Measurements from ENCODE around the gene JPH2.

JPH2 gene

DNA sequence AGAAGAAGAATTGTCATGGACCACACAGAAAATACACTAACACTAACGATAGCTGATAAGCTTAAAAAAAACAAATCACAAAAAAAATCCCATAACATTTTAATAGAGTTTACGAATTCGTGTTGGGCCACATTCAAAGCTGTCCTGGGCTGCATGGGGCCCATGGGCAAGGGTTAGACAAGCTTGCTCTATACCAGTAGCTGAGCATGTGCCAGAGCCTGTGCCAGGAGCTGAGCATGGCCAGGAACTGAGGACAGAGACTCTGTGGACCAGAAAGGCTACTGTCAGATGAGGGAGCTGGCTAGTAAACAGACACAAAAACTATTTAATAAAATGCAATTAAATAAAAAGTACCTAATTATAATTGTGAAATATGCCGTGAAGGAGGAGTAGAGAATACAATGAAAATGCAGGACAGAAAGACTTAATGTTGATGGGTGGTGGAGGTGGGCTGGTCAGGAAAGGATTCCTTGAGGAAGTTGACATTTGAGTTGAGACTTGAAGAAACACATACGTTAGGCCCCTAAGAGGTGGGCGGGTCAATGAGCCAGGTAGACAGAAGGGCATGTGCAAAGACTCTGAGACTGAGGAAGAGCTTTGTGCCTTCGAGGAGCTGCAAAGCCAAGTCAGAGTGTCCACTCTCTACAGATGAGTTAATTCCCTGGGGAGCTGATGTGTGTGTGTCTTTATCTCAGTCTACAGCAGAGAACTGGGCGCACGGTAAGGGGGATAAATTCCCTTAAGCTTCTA lies 66.1 kb downstream of the JPH2 start:
- DNase-seq, result no peak

DNA sequence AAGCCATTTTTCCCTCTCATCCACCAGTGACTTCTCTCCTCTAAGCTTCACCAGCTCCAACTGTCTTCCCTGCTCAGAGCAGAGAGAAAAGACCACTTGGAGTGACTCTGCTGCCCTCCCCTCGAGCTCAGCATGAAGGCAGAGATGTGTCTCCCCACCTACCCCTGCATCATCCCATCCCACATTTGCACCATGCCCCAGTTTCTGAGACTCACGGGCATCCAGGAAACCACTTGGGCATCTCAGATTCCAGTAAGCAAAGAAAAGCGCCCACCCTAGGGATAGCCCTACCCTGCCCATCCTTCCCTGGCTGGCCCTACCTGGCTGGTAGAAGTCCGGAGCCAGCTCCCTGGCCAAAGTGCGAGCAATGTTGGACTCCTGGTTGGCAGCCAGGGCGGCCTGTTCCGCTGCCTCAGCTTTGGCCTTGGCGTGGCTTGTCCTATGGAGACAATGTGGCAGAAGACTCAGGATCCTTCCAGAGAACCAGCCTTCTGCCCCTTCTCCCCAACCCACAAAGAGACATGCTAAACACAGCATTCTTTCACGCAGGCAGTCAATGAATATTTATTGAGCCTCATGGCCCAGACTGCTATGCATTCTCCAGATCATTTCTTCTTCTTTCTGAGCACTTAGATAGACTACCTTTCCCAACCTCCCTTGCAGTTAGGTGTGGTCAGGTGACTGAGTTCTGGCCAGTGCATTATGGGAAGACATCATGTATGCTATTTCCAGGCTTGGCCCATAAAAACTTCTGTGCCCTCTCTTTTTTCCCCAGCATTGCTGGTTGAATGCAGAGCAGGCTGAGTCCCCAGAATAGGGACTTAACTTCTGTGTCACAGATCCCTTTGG lies 68.6 kb downstream of the JPH2 start:
- no peak for DNase-seq

DNA sequence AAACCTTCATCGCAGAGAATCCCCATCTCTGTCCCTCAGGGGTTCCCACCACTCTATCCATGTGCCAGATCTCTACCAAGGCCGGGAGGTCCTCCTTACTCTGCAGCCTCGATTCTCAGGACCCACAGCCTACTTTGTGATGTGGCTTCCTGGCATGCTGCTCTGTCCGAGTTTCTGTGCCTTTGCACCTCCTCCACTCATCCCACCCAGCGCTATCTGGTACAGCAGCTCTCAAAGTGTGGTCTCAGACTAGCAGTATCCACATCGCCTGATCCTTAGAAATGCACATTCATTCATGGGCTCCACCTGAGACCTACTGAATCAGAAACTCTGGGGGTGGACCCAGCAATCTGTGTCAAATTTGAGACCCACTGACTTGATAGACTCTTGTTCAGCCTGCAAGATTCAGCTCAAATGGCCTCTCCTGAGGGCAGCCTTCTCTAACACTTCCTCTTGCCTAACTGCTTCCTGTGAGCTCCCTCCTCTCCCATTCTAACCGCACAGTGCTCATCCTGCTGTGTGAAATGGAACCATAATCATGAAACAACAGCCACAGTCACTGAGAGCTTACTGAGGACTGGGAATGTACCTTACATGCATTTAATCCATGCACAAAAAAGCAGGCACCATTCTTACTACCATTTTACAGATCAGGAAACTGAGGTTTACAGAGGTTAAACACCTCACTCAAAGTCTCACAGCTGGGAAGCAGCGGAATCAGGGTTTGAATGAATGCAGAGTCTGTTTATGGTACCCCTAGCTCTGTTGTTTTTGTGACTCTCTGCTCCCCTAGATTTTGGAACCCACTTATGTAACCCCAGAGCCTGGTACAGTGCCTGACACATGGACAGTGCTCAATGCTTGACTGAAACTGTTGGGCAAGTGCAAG lies 69.4 kb downstream of the JPH2 start:
- DNase-seq, result no peak

DNA sequence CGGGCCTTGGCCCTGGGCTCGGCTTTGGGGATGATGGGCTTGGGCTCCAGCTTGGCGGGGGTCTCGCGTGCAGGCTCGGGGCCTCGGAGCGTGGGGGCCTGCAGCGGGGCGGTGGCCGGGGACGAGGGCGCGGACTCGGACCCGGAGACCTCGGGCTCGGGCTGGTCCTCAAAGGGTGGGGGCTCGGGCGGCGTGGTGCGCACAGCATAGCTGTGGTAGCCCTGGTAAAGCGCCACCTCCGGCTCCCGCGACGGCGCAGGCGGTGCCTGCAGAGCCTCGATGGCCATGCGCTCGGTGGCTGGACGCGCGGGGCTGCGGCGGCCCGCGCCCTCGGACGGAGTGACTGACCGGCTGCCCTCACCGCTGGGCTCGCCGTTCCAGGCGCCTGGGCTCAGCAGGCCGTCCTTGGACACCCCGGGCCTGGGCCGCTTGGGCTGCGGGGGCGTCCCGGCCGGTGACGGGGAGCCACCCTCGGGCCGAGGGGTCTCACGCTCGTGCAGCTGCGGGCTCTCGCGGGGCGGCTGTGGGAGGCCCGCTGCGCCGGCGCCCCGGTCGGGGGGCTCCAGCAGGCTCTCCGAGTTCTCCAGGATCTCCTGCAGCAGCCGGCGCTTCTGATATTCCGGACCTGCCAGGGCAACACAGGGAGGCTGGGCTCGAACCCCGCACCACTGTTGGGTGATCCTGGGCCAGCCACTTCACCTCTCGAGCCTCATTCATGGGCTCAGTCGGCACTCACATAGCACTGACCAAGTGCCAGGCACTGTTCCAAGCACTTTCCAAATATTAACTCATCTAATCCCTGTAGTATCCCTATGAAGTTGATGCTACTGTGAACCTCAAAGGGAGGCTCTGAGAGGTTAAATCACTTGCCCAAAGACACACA lies 71.0 kb downstream of the JPH2 start:
- no peak for DNase-seq

DNA sequence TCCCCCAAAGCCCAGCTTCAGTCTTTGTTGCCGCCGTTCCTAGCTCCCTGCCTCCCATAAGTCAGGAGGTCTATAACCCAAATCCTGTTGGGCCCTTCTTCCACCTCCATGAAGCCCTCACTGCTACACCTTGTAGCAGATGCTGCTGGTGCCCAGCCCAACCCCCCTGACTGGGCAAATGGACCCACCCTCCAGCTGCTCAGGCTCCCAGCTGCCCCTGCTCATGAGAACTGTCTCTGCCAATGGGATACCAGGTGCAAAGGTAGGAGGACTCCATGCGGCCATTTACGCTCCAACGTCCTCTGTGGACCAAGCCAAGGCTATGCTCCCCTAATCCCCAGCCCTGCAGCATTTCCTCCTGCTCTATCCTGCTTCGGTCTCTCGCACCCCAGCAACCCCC lies 71.8 kb downstream of the JPH2 start:
- DNase-seq, result no peak

DNA sequence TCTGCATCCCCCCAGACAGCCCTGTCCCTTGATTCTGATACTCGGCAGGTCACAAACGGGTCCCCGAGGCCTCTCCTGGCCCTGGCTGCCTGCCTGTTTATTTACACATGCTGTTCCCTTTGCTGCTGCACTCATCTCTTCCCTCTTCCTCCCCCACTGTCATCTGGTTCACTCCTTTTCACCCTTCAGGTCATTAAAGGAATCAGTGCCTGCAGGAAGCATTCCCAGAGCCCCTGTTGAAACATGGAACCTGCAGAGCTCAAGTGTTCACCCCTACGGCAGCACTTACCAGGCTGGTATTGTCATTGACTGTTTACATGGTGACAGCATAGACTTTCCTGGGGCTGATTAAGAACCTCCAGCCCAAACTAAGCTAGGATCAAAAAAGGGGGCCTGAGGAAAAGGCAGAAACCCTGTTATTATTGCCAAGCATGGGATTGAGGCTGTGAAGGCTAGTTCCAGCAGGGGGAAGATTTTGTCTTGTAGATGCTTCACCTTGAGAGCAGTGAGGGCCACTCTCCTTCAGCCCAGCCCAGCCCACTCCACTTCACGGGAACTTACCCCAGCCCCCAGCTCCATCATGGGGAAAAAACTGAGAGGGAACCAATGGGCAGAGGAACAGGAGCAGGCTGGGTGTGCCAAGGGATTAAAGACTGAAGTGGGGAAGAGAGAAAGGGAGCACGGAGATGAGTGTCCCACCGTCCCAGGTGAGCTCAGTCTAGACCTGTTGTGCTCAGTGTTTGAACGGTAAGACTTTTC lies 73.2 kb downstream of the JPH2 start:
- no peak for DNase-seq

DNA sequence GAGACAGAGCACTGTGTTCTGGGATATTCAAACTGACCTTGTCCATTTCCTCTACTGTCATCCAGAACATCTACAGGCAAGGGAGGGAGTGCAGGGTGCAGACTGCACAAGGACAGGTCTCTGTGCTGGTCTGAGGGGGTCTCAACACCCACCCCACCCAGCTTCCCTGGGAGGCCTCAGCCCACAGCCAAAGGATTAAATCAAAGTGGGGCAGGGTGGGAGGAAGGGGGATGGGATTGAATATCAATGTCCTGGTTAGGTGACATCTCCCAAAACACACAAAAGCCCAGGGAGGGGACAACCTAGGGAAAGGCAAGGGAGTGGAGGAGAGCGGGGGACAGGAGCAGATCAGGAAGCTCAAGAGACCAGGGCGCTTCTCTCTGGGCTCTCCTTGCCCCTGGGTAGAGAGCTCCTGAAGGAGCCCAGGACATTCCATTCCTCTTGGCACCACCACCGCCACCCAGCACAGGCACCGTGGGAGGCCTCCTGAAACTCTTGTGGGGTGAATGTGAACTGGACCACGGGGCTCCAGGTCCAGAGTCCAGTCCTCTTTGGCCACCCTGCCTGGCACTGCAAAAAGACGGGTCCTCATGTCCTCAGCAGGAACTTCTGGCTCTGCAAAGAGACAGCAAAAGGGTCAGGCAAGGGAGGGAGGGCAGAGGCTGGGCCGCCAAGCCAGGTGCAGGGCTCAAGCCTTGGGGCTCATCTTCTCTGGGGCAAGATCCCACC lies 73.9 kb downstream of the JPH2 start:
- DNase-seq, result no peak

DNA sequence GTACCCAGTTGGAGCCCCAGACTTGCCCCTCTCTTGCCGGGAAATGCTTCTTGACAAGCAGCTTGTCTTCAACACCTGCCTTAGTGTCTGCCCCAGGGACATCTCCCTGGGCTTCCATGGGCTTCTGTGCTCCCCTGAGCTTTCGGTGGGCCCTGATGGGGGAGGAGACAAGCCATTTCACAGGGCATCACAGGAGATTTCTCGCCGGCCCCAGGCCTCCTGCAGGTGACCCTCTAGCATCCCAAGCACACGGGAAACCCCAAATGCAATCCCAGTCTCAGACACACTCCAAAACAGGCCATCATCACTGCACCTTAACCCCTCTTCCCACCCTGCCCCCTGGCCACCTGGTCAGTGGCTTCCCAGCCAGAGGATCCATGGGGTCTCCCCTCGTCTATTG lies 74.5 kb downstream of the JPH2 start:
- no peak for DNase-seq

DNA sequence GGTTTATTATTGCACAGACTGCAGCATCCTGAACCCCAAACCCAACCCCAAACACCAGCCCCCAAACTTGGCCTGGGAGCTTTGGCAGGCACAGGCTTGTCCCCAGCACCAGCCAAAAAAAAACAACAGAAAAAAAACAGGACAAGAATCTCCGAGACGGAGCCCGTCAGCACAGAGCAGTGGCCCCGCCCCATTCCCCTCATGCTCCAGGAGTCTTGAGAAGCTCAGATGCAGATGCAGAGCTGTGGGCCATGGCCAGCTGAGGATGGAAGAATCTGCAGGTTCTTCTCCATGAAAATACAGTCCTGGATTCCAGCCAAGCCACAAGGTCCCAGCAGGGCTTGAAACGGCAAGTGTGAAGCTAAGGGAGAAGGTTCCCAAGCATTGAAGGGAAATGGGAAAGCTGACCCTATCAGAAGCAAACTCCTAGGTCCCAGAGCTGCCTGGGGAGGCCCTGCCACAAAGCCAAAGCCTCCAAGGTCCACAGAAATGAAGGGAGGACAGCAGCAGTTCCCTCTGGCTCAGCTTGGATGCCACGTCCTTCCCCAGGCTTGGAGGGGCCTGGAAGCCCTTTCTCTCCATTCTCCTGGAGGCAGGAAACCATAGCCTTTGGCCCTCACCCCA lies 75.2 kb downstream of the JPH2 start:
- DNase-seq, result no peak

DNA sequence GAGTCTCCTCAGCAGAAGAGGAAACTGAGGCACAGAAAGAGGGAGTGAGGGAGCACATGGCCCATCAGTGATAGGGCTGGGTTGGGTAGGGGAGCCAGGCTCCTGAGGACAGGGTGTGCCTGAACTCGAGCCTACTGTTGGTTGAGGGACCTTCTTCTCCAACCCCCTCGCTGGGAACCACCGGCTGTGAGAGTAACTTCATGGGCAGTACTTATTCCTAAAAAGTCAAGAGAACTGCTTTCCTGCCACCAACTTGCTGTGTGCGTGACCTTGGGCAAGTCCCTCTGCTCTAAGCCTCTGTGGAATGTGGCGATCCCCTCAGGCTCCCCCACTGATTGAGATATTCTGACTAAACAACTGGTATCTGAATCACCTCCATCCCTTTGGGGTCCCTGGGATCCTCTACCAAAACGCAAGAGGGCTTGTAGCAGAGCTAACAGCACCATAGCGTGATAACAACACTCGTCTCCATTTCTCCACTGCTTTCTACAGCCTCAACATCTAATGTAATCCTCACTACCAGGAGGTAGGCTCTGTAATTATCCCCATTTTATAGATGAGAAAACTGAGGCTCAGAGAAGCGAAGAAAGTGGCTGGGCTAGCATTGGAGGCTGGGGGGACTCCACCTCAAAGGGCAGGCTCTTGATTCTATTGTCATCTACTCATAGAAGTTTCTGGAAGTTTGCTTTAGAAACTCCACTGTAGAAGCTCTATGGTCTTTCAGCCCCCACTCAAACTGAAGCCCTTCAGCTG lies 76.0 kb downstream of the JPH2 start:
- DNase-seq, result no peak

DNA sequence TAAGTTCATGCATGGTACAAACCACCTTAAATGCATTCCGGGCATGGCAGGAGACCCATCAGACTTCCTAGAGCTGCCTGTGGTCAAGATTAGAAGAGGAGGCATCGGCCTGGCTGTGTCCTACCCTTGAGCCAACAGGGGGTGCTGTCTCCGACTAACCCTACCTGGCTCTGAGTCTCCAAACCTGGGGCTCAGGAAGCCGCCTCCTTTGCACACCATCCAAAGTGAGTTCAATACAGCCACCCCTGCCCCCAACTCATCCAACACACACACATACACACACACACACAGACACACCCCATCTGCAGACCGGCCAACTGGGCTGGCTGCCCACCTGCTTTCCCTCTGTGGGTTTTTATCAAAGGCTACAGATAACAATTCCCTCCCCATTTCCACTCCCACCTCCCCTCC lies 77.0 kb downstream of the JPH2 start:
- no peak for DNase-seq

DNA sequence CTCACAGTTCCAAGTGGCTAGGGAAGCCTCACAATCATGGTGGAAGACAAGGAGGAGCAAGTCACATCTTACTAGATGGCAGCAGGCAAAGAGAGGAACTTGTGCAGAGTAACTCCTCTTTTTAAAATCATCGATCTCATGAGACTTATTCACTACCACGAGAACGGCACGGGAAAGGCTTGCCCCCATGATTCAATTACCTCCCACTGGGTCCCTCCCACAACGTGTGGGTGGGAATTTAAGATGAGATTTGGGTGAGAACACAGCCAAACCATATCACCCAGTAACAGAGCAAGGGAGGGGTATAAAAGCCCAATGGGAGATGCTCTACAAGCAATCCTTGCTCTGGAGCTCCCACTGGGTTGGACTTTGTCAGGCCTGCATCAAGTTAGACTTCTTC lies 80.4 kb downstream of the JPH2 start:
- no peak for DNase-seq

DNA sequence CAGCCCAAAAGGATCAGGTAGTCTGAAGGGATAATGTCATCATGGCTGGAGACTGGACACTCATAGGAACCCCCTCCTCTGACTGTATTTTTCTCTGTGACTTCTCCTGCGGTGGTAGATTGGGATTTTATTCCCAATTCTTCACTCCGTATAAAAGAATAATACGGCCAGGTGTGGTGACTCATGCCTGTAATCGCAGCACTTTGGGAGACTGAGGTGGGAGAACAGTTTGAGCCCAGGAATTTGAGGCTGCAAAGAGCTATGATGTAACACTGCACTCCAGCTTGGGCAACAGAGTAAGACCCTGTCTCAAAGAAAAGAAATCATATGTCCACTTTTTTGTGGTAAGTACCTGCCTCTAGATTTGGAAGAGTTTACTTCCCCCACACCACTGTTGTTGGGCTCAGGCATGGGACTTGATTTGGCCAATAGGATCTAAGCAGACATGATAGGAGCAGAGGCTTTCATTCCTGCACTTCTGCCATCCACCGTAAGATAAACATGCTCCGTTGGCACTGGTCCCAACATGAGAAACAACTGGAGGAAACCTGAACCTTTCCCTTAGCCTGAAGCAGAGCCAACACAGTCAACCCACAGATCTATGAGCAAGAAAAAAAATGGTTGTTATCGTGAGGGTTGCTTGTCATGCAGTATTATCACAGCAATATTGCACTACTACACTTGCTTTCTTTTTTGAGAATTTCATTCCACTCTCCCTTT lies 82.0 kb downstream of the JPH2 start:
- DNase-seq, result no peak

DNA sequence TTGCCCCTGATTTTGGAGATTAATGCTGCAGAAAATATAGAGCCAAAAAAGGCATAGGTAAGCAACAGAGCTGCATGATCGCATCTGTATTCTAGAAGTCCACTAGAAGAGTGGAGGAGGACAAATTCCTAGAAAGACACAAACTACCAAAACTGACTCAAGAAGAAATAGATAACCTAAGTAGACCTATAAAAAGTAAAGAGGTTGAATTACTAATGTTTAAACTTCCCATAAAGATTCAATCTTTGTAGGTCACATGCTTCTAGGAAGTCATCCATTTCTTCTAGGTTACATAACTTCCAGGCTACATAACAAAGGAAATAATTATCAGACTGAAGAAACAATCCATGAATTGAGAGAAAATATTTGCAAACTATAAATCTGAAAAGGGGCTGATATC lies 84.4 kb downstream of the JPH2 start:
- DNase-seq, result no peak

DNA sequence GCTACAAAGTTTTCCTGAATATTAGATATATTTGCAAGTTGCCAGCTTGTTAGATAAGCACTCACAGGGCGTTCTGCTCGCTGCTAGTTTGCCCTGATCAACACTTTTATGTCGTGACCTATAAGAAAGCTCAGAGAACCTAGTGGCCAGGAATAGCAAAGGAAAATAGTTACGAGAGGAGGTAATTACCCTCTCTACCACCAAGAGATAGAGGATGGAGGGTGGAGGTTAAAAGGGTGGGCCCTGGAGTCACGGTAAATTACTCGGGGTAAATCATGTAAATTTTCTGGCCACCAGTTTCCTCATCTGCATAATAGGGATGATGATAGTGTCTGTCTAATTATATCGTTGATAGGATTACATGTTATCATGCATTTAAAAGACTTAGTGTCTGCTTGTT lies 87.2 kb downstream of the JPH2 start:
- no peak for DNase-seq

DNA sequence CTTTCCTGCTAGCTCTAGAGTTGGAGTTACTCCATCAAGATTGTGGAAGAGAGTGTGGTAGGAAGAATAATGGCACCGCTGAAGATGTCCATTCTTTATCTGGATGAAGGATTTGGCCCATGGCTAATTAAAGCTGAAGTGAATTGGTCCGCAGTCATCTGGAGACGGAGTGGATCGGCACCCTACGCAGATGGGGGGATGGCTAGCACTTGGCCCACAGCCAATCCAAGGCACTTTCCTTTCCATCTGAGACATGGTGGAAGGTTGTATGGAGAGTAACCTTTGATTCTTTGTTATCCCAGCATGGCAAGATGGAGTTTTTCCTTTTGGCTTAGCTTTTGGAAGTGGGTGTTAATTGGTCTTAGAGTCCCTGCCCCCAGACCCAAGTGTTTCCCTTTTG lies 88.3 kb downstream of the JPH2 start:
- DNase-seq, result no peak

DNA sequence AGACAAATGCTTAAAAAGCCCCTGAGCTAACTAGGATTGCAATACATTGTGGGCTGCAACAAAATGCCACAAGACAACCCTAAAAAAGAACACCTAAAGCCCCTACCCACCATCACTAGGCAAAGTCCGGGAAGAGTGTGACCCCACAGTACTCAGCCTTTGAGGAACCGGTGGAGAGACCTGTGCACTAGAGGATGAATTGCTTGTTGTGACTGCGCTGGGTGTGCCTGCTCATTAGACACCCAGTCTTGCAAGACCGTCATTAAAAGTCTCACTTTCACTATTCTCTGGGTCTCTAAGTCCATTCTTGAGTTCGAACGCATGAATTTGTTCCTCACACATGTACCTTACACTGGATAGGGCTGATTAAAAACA lies 88.7 kb downstream of the JPH2 start:
- DNase-seq, result no peak

DNA sequence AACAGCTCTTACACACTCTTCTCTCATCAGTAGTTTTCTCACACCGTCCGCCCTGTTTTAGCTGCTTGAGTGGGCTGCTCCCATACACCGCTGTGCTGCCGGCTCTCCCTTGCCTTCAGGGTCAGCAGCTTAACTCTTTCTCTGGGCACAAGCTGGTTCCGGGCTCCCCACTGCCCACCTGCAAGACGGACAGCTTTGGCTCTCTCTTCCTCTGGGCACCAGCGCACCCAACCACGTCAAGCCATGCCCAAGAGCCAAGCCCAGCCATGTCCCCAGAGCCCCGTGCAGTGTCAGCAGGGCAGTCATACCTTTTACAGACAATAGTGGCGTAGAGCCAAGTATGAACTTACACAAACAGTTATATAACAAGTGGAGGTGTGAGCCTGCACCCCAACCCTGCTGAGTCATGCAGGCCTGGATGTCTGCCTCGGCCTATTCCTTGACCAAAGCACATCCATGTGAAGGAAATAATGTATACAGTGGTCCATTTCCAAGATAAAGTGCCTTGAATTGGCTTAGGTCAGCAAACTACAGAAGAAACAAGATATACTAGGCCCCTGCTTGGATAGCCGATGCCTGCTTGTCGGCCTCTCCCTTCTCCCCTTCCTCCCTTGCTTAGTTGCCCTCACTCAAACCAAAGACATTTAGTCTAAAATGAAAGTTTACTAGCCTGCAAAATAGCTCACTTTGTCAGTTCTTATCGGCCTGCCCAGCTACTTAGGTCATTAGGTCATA lies 89.3 kb downstream of the JPH2 start:
- DNase-seq, result no peak

Measured in GOT3 (cell line).